Osteoblast (primary cell): Measurements from ENCODE around the gene TRIM67. TPM values are rescaled to one million over a fixed set of nuclear protein-coding genes. Genes with fewer than 3 reads are reported as not detected.

Source experiments
- DNase-seq: peaks from one replicate; pipeline ENCODE4 v3.0.0; 2011; ENCODE audit warnings: low spot score, mixed read lengths; ENCODE audit not compliant: insufficient read length; ENCODE audit errors: missing footprints
- H2AFZ ChIP-seq: 2 replicates; pipeline ENCODE4 v1.6.0; 2011; ENCODE audit warnings: mild to moderate bottlenecking, low read length
- H3K27ac ChIP-seq: 2 replicates; pipeline ENCODE4 v1.5.1; 2011; ENCODE audit warnings: mild to moderate bottlenecking, low read depth, low read length, moderate library complexity
- H3K27me3 ChIP-seq: 2 replicates; pipeline ENCODE4 v1.6.0; 2012; ENCODE audit warnings: mild to moderate bottlenecking, control low read depth, inconsistent platforms, low read length, moderate library complexity; ENCODE audit not compliant: insufficient read depth
- H3K36me3 ChIP-seq: 2 replicates; pipeline ENCODE4 v1.5.1; 2011; ENCODE audit warnings: mild to moderate bottlenecking, low read length, control low read depth, moderate library complexity; ENCODE audit not compliant: insufficient read depth
- H3K4me1 ChIP-seq: 2 replicates; pipeline ENCODE4 v1.5.1; 2011; ENCODE audit warnings: mild to moderate bottlenecking, low read length, control low read depth, moderate library complexity; ENCODE audit not compliant: insufficient read depth
- H3K4me2 ChIP-seq: 2 replicates; pipeline ENCODE4 v1.6.0; 2011; ENCODE audit warnings: mild to moderate bottlenecking, low read length; ENCODE audit not compliant: insufficient read depth
- H3K4me3 ChIP-seq: fragments of 200-600 bp; sonication (generic); 3 replicates; pipeline ENCODE4 v1.5.1; 2012; ENCODE audit warnings: mild to moderate bottlenecking, low read length, inconsistent platforms; ENCODE audit not compliant: insufficient read depth
- H3K79me2 ChIP-seq: 2 replicates; pipeline ENCODE4 v1.6.0; 2012; ENCODE audit warnings: mild to moderate bottlenecking, low read length, control low read depth, inconsistent platforms; ENCODE audit not compliant: insufficient read depth
- H3K9me3 ChIP-seq: 2 replicates; pipeline ENCODE4 v1.5.1; 2011; ENCODE audit warnings: low read depth, low read length, control low read depth
- H4K20me1 ChIP-seq: 2 replicates; pipeline ENCODE4 v1.6.0; 2012; ENCODE audit warnings: mild to moderate bottlenecking, low read length, control low read depth; ENCODE audit not compliant: insufficient read depth
- total RNA-seq: library from RNA; depleted of rRNA; stranded (reverse); fragments of >200 nt; gene quantifications from 2 replicates; pipeline ENCODE4 v1.2.3, GENCODE V29; 2012
- TF ChIP-seq, protein P1 (sequence below): IDR thresholded peaks from 2 replicates; pipeline ENCODE4 v1.5.1; 2011; ENCODE audit warnings: mild to moderate bottlenecking, low read depth, low read length, moderate library complexity; ENCODE audit errors: extremely low read depth

Gene TRIM67
- total RNA-seq, 1 donor = 0.36 TPM

- Histone ChIP-seq H3K4me3 (no peak overlapping the region), H3K36me3 (no peaks in the 10 kb centered on the region), H4K20me1 (no peaks in the 10 kb centered on the region), H3K4me2 (no peak overlapping the region), H2AFZ (no peak overlapping the region), H3K79me2 (no peaks in the 10 kb centered on the region), H3K4me1 (peaks cover 4% of the 10 kb centered on the region), H3K27ac (no peak overlapping the region), H3K9me3 (no peaks in the 10 kb centered on the region), H3K27me3 (peaks cover 51% of the 10 kb centered on the region)
- TF ChIP-seq, protein P1, sequence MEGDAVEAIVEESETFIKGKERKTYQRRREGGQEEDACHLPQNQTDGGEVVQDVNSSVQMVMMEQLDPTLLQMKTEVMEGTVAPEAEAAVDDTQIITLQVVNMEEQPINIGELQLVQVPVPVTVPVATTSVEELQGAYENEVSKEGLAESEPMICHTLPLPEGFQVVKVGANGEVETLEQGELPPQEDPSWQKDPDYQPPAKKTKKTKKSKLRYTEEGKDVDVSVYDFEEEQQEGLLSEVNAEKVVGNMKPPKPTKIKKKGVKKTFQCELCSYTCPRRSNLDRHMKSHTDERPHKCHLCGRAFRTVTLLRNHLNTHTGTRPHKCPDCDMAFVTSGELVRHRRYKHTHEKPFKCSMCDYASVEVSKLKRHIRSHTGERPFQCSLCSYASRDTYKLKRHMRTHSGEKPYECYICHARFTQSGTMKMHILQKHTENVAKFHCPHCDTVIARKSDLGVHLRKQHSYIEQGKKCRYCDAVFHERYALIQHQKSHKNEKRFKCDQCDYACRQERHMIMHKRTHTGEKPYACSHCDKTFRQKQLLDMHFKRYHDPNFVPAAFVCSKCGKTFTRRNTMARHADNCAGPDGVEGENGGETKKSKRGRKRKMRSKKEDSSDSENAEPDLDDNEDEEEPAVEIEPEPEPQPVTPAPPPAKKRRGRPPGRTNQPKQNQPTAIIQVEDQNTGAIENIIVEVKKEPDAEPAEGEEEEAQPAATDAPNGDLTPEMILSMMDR = no peak
- no peak for DNase-seq
Observed at GRCh38 chr1:231159202-231159962, 2.5 kb upstream of the TRIM67 start.

- no peaks in the 10 kb centered on the region for H4K20me1 ChIP-seq
- TF ChIP-seq, protein P1 = no peak
- H2AFZ ChIP-seq = no peak overlapping the region
- H3K79me2 ChIP-seq = no peaks in the 10 kb centered on the region
- H3K4me3 ChIP-seq = no peak overlapping the region
- DNase-seq = no peak
- H3K4me2 ChIP-seq = no peak overlapping the region
- H3K36me3 ChIP-seq = no peaks in the 10 kb centered on the region
- H3K9me3 ChIP-seq = no peaks in the 10 kb centered on the region
- peaks cover 49% of the 10 kb centered on the region for H3K27me3 ChIP-seq
- H3K4me1 ChIP-seq = peaks cover 4% of the 10 kb centered on the region
- H3K27ac ChIP-seq = no peak overlapping the region
Observed at GRCh38 chr1:231159963-231160761, 1.7 kb upstream of the TRIM67 start.

- DNase-seq = peak; percentile 58
- Histone ChIP-seq H3K36me3 (no peaks in the 10 kb centered on the region), H3K4me3 (no peak overlapping the region), H4K20me1 (no peaks in the 10 kb centered on the region), H3K27ac (no peak overlapping the region), H3K27me3 (peaks cover 49% of the 10 kb centered on the region), H3K79me2 (no peaks in the 10 kb centered on the region), H3K4me1 (peaks cover 4% of the 10 kb centered on the region), H2AFZ (no peak overlapping the region), H3K4me2 (no peak overlapping the region), H3K9me3 (no peaks in the 10 kb centered on the region)
- TF ChIP-seq, protein P1 = no peak
Observed at GRCh38 chr1:231160895-231161666, 777 bp upstream of the TRIM67 start.
